ENCODE data around the gene ZNF579. TPM values are rescaled to one million over a fixed set of nuclear protein-coding genes. Genes with fewer than 3 reads are reported as not detected.
A peak's percentile ranks its signal among the peaks of the same experiment; 100 is the strongest.

Gene ZNF579
- total and polyA plus RNA-seq, 10 donors = 0.72 to 10.6 (median 5.7) TPM

DNA sequence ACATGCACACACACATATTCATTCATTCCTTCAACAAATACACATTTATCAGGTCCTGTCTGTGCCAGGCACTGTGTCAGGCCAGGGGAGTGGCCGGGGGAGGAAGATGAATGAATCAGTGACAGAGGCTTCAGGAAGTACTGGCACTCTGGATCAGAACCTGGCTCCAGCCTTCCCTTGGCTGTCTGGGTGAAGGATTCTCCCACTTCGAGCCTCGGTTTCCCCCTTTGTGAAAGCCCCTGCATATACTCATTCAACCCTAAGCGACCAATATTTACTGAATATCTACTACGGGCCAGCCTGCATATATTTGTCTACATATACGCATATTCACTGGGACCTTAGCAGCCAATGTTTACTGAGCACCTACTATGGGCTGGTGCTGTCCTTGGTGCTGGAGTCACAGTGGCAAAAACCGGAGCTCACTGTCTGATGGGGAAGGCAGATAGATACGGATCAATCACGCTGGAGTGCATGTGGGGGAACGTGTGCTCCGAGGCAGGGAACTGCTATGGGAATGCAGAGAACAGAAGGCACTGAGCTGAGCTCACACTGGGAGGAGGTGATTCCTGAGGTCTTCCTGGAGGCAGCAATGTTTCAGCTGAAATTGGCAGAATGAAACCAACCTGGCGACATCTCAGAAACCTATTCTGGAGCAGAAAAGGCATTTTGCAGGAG is 636 bp upstream of the ZNF579 start:
- TF ChIP-seq, protein P1, sequence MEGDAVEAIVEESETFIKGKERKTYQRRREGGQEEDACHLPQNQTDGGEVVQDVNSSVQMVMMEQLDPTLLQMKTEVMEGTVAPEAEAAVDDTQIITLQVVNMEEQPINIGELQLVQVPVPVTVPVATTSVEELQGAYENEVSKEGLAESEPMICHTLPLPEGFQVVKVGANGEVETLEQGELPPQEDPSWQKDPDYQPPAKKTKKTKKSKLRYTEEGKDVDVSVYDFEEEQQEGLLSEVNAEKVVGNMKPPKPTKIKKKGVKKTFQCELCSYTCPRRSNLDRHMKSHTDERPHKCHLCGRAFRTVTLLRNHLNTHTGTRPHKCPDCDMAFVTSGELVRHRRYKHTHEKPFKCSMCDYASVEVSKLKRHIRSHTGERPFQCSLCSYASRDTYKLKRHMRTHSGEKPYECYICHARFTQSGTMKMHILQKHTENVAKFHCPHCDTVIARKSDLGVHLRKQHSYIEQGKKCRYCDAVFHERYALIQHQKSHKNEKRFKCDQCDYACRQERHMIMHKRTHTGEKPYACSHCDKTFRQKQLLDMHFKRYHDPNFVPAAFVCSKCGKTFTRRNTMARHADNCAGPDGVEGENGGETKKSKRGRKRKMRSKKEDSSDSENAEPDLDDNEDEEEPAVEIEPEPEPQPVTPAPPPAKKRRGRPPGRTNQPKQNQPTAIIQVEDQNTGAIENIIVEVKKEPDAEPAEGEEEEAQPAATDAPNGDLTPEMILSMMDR (IDR thresholded peaks at IDR 0.05 in 8 of 11, conservative IDR thresholded peaks at IDR 0.05 in 3 of 11) = no peak
- TF ChIP-seq POLR2A (IDR thresholded peaks at IDR 0.05) (no peak), POLR2AphosphoS5 (IDR thresholded peaks at IDR 0.05) (no peak)
- peak overlapping the region; percentile 44 to 77 (median 66) for H3K4me3 ChIP-seq
- peaks cover 0 to 11% (median 0%) of the 10 kb centered on the region in 7 donors for H3K27me3 ChIP-seq (replicated peaks in 1 of 7)
- peak overlapping the region; percentile 60 to 88 (median 84) for H3K27ac ChIP-seq
- peaks cover 0 to 29% (median 20%) of the 10 kb centered on the region in 6 donors for H3K36me3 ChIP-seq
- peaks cover 14 to 39% (median 30%) of the 10 kb centered on the region in 6 donors for H3K4me1 ChIP-seq
- WGBS, 5 donors = 34 to 53% (median 38%) methylated on average over 12 of the region's 12 CpGs
- no peak for DNase-seq
- H3K9me3 ChIP-seq = peaks cover 0 to 4% (median 0%) of the 10 kb centered on the region in 8 donors
- intact Hi-C loops (cut with DNase I; ENCODE audit: low total_unique reads) = no loop called here

DNA sequence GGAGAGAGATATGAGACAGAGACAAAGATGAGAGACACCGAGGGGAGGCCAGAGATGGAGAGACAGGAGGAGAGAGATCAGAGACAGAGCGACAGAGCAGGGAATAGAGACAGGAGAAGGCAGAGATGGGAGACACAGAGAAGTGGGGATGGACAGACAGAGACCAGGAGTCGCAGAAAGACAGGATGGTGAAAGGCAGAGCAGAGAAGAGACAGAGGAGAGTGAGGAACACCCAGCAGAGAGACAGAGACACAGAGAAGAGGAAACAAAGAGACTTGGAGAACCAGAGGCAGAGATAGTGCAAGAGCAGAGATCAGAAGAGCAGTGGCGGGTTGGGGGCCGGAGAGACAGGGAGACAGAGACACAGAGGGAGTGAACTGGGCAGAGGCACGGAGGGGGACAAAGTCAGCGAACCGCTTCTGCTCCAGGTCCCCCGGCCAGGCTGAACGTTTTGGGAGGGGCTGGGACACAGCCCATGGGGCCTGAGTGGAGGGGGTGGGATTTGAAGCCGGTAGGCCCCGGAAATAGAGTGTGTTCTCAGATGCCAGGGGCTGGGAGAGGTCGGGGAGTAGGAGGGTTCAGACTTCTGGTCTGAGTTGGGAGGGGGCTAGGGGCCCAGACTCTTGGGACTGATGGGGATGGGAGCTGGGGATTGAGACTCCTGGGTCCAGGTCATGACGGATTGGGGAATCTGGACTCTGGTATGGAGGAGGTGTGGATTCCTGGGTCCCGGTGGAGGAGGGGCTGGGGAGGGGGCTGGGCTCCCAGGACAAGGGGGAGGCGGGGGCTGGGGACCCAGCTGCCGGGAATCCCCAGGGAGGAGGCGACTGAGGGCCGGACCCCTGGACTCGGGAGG is 654 bp downstream of the ZNF579 start:
- H3K36me3 ChIP-seq = peaks cover 0 to 29% (median 20%) of the 10 kb centered on the region in 6 donors
- peak overlapping the region; percentile 44 to 77 (median 66) for H3K4me3 ChIP-seq
- 14 to 19% (median 16%) methylated on average over 16 to 20 of the region's 20 CpGs for WGBS, 5 donors
- peak overlapping the region; percentile 60 to 88 (median 84) for H3K27ac ChIP-seq
- no peaks in the 10 kb centered on the region for H3K27me3 ChIP-seq (replicated peaks in 1 of 7)
- TF ChIP-seq, protein P1 (IDR thresholded peaks at IDR 0.05 in 8 of 11, conservative IDR thresholded peaks at IDR 0.05 in 3 of 11) = no peak
- no peak for TF ChIP-seq POLR2AphosphoS5 (IDR thresholded peaks at IDR 0.05)
- no peak for TF ChIP-seq POLR2A (IDR thresholded peaks at IDR 0.05)
- H3K4me1 ChIP-seq = peaks cover 5 to 27% (median 20%) of the 10 kb centered on the region in 6 donors
- no peak for DNase-seq
- intact Hi-C loops (cut with DNase I; ENCODE audit: low total_unique reads) = no loop called here
- peaks cover 0 to 4% (median 0%) of the 10 kb centered on the region in 8 donors for H3K9me3 ChIP-seq

DNA sequence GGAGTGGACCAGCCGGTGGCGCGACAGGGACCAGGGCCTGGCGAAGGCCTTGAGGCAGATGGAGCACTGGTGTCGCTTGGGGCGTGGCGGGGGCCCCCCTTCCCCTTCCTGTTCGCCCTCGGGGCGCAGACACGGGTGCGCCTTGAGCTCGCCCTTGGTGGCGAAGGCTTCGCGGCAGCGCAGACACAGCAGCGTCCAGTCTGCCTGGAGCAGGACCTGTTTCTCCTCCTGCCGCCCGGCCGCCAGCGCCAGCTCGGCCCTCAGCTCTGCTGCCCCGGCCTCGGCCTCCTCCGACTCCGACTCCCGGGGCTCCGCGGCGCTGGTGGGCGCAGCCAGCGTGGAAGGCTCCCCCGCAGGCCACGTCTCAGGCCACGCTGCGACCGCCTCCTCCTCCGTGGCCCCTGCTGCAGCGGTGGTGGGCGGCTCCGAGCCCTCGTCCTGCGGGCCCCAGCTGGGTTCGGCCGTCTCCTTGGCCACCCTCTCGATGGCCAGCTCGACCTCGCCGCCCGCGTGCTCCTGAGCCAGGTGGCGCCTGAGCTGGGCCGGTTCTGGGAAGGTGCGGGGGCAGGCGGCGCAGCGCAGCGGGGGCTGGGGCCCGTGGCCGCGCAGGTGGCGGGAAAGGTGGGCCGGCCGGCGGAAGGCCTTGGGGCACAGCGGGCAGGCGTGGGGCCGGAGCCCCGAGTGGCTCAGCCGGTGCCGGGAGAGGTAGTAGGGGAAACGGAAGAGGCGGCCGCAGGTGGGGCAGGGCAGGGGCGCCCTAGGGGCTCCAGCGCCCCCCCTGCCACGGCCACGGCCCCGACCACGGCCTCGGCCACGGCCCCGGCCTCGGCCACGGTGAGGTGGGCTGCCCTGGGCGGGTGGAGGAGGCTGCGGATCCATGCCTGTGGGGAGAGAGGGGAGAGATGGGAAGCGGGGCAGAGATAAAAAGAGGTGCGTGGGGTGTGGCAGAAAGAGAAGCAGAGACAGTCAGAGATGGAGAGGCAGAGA is 1.6 kb downstream of the ZNF579 start:
- 91 to 96% (median 94%) methylated on average over 69 to 90 of the region's 90 CpGs for WGBS, 5 donors
- H3K4me1 ChIP-seq = peaks cover 5 to 27% (median 20%) of the 10 kb centered on the region in 6 donors
- H3K27ac ChIP-seq = peak overlapping the region in 2 of 8 donors; percentile 88
- TF ChIP-seq POLR2AphosphoS5 (IDR thresholded peaks at IDR 0.05) (peak in 1 of 3 donors; percentile 20), POLR2A (IDR thresholded peaks at IDR 0.05) (no peak)
- intact Hi-C loops (cut with DNase I; ENCODE audit: low total_unique reads) = no loop called here
- peaks cover 0 to 29% (median 20%) of the 10 kb centered on the region in 6 donors for H3K36me3 ChIP-seq
- no peaks in the 10 kb centered on the region for H3K27me3 ChIP-seq (replicated peaks in 1 of 7)
- peaks cover 0 to 4% (median 0%) of the 10 kb centered on the region in 8 donors for H3K9me3 ChIP-seq
- peak overlapping the region in 2 of 8 donors; percentile 71 to 77 for H3K4me3 ChIP-seq
- DNase-seq = no peak
